Motor neuron (in vitro differentiated cells): ENCODE results near the gene FAM151B. TPM values are rescaled to one million over a fixed set of nuclear protein-coding genes. Genes with fewer than 3 reads are reported as not detected.
"Not testable (repeated sequence)": the region's sequence is repeated elsewhere in the genome, so short reads cannot be mapped to it uniquely, and the experiment has no call there.

Source experiments
- ATAC-seq, 8 experiments: fragments of 200-7000 bp; cut with Tn5 transposase; replicated peaks in 6 of 8; 2 replicates each; pipeline ENCODE4 v1.8.0; 2021; ENCODE audit warnings: mild to moderate bottlenecking in 8 of 8, moderate library complexity in 8 of 8
- H3K27ac ChIP-seq, 2 donors: fragments of 250-450 bp; sonication (Bioruptor Pico); 2 replicates each; pipeline ENCODE4 v1.9.0; 2021; ENCODE audit warnings: antibody characterized with exemption in 2 of 2, mild to moderate bottlenecking in 2 of 2, moderate library complexity in 1 of 2
- H3K4me1 ChIP-seq, 2 donors: fragments of 250-450 bp; sonication (Bioruptor Pico); replicated peaks in 1 of 2; 2 replicates each; pipeline ENCODE4 v1.6.1; 2021; ENCODE audit warnings: antibody characterized with exemption in 2 of 2, mild to moderate bottlenecking in 2 of 2, moderate library complexity in 1 of 2
- H3K4me3 ChIP-seq, 5 donors: fragments of 250-450 bp; sonication (Bioruptor Pico); 2 replicates each; pipeline ENCODE4 v1.9.0; 2021; ENCODE audit warnings: antibody characterized with exemption in 5 of 5, mild to moderate bottlenecking in 5 of 5, moderate library complexity in 4 of 5
- WGBS, 10 experiments: fragments of 450-650 bp; shearing (Covaris generic); methylation state at CpG; one replicate each; pipeline ENCODE4 v1.0.0; 2022; 5-methylcytosine and 5-hydroxymethylcytosine counted together
- in situ Hi-C, 9 experiments: fragments of 400-800 bp; cut with MboI; loops; one replicate each; pipeline ENCODE4 v1.15.0; 2021; ENCODE audit warnings: low sequenced_read_pairs in 9 of 9, low pct_unique_long_range_greater_than_20kb in 2 of 9; ENCODE audit not compliant: unreplicated experiment in 9 of 9
- total RNA-seq, 8 experiments: library from RNA; unstranded; fragments of 300-600 nt; gene quantifications; 2 replicates each; pipeline versions ENCODE4 v1.2.3 to v1.2.4, GENCODE V29; 2022

The FAM151B gene
- total RNA-seq, 8 experiments from 2014 or later = 1.7 to 5.1 (median 2.2) TPM

DNA sequence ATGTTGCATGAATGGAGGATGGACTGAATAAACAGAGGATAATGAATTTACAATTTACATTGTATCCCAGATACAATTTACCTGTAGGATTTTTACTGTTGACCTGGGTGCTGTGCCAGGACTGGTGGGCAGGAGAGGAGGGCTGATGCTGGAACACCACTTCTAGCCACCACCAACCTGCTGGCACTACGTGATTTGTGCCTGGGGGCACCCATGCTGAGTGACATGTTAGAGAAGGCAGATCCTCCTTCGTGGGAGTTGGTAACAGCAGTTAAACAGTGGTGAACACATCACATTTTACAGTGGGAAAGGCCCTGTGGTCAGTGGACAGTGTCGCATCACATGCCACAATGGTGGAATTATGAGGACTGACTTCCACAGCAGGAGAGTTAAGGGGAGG is 85.2 kb downstream of the FAM151B start:
- in situ Hi-C loops = no loop called here
- H3K4me3 ChIP-seq = no peak overlapping the region
- H3K4me1 ChIP-seq = no peaks in the 10 kb centered on the region
- no peak overlapping the region for H3K27ac ChIP-seq
- WGBS, 10 experiments = 0 to 100% (median 80%) methylated on average over 1 to 2 of the region's 3 CpGs; no CpG with 5 or more reads in 5 of the 10 experiments
- no peak for ATAC-seq

DNA sequence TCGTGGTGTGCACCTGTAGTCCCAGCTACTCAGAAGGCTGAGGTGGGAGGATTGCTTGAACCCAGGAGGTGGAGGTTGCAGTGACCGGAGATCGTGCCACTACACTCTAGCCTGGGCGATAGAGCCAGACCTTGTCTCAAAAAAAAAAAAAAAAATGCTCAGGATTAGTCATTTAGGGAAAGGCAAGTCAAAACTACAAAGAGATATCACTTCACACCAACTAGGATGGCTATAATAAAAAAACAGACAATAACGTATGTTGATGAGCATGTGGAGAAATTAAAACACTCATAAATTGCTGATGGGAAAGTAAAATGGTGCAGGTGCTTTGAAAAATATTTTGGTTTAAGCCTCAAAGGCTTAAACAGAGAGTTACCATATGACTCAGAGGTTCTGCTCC is 88.5 kb downstream of the FAM151B start:
- no peak overlapping the region for H3K4me3 ChIP-seq
- H3K4me1 ChIP-seq = no peaks in the 10 kb centered on the region
- ATAC-seq = no peak
- WGBS, 10 experiments = 20 to 90% (median 83%) methylated on average over 1 to 5 of the region's 5 CpGs; no CpG with 5 or more reads in 1 of the 10 experiments
- no peak overlapping the region for H3K27ac ChIP-seq
- in situ Hi-C loops = no loop called here

DNA sequence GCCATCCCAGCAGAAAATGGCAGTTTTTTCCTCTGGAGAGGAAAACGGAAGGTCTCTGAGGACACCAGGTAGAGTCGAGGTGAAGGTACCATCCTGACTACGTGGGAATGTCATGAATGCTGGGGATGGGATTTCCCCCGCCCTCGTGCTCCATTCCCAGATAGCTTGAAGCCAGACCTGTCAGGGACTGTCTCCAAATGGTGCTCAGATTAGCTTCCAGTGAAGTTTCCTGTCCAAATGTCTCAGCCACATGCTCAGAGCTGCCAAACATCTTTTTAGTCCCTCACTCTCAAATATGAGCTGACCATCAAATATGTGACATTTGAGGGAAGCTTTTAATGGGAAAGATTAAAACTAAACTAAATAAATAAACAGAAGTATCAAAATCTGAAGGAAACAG is 89.8 kb downstream of the FAM151B start:
- WGBS, 10 experiments = 0 to 53% (median 43%) methylated on average over 1 to 5 of the region's 5 CpGs; no CpG with 5 or more reads in 2 of the 10 experiments
- Histone ChIP-seq H3K4me3 (no peak overlapping the region), H3K4me1 (no peaks in the 10 kb centered on the region), H3K27ac (no peak overlapping the region)
- in situ Hi-C loops = no loop called here
- no peak for ATAC-seq

DNA sequence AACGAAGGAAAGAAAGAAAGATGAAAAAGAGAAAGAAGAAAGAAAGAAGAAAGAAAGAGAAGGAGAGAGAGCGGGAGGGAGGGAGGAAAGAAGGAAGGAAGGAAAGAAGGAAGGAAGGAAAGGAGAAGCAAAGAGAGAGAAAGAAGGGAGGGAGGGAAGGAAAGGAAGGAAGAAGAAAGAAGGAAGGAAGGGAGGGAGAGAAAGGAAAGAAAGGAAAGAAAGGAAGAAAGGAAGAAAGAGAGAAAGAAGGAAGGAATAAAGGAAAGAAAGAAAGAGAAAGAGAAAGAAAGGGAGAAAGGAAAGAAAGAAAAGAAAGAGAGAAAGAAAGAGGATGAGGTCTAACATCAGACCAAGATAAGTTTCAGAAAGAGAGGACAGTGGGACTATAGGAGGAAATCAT is 91.2 kb downstream of the FAM151B start:
- in situ Hi-C loops = no loop called here
- no peak for ATAC-seq
- WGBS, 10 experiments = 28 to 100% (median 82%) methylated on average over 1 to 2 of the region's 2 CpGs; no CpG with 5 or more reads in 1 of the 10 experiments
- H3K4me1 ChIP-seq = no peaks in the 10 kb centered on the region
- H3K4me3 ChIP-seq = no peak overlapping the region
- no peak overlapping the region for H3K27ac ChIP-seq

DNA sequence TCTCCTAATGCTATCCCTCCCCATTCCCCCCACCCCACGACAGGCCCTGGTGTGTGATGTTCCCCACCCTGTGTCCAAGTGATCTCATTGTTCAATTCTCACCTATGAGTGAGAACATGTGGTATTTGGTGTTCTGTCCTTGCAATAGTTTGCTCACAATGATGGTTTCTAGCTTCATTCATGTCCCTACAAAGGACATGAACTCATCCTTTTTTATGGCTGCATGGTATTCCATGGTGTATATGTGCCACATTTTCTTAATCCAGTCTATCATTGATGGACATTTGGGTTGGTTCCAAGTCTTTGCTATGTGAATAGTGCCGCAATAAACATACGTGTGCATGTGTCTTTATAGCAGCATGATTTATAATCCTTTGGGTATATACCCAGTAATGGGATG is 92.4 kb downstream of the FAM151B start:
- in situ Hi-C loops, H3K4me3 ChIP-seq, H3K4me1 ChIP-seq, H3K27ac ChIP-seq, ATAC-seq: not testable (repeated sequence)
- no CpG with 5 or more reads among the region's 3 CpGs for WGBS, 10 experiments

DNA sequence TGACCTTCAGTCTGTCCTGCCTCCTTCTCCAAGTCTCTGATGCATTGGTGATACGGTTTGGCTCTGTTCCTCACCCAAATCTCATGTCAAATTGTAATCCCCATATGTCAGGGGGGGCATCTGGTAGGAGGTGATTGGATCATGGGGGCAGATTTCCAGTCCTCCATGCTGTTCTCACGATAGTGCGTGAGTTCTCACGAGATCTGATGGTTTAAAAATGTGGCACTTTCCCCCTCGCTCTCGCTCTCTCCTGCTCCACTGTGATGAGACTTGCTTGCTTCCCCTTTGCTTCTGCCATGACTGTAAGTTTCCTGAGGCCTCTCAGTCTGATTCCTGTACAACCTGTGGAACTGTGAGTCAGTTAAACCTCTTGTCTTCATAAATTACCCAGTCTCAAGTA is 96.9 kb downstream of the FAM151B start:
- in situ Hi-C loops = no loop called here
- ATAC-seq = no peak

DNA sequence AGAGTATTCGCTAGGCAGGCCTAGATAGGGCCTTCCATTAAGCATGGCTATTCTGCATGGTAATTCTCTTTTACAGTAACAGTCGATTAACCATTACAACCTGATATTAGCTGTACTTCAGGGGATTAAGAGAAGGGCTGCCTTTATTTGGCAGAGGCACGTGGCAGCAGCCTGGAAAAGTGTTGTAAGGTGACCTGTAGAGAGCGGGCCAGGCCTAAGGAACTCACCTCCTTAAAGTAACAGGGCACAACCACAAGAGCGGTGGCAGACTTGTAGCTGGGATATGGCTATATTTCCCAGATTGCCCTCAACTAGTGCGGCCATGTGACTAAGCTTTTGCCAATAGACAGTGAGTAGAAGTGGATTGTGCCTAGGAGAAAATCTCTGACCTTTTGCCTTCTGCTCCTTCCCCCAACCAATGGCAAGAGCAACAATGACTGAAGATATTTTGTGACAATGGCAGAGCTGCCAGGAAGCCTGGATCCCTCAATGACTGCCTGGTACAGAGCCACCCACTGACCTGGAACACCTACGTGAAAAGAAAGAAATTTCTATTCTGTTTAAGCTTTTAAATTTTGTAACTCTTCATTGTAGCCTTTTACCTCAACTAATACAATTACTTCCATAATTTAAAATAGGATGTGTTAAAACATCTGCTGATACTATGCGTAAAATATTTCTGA is 101.1 kb downstream of the FAM151B start:
- ATAC-seq = no peak
- WGBS, 10 experiments = 52 to 100% (median 83%) methylated on average over 1 to 8 of the region's 8 CpGs
- H3K4me3 ChIP-seq = no peak overlapping the region
- no peaks in the 10 kb centered on the region for H3K4me1 ChIP-seq
- in situ Hi-C loops = no loop called here
- H3K27ac ChIP-seq = no peak overlapping the region

More for the DNA sequence above, 96.9 kb downstream of the FAM151B start:
- H3K4me3 ChIP-seq = no peak overlapping the region
- H3K4me1 ChIP-seq = no peaks in the 10 kb centered on the region
- WGBS, 10 experiments = 20 to 100% (median 87%) methylated on average over 1 to 6 of the region's 6 CpGs; no CpG with 5 or more reads in 3 of the 10 experiments
- no peak overlapping the region for H3K27ac ChIP-seq

DNA sequence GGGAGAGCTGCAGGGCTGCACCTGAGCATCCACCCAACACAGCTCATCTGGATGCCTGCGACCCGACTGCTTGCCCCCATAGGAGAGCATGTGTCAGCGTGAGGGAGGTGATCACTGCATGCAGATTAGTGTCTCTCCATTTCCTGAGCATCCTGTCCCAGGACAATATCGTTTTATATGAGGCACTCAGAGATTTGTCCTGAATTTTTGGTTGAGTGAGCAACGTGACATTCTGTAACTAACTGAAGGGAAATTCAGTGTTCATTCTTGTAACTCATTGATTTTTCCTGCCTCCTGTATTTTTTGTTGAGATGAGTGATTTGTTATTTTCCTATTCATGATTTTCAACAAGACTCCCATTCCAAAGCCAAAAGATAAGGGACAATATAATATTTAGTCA is 102.9 kb downstream of the FAM151B start:
- Histone ChIP-seq H3K27ac (no peak overlapping the region), H3K4me3 (no peak overlapping the region), H3K4me1 (no peaks in the 10 kb centered on the region)
- no peak for ATAC-seq
- in situ Hi-C loops = no loop called here
- WGBS, 10 experiments = 0 to 100% (median 79%) methylated on average over 1 to 3 of the region's 5 CpGs; no CpG with 5 or more reads in 4 of the 10 experiments

DNA sequence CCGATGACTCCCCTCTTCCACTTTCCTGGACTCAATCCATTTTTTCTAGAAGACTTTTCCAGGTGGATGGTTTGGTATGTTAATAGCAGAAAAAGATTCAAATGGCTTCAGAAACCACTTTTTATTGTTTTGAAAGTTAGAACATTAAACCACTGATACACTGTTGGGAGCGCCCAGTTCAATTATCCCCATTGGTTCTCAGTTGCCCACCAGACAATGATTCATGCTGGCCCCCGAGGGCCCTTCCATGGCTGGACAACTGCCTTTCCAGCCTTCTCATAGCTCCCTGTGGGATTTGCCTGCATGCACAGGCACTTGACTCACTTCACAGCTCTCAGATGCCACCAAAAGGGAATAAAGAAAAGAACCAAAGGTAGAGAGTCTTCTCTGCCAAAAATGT is 103.5 kb downstream of the FAM151B start:
- no peak overlapping the region for H3K4me3 ChIP-seq
- 47 to 100% (median 89%) methylated on average over 1 to 3 of the region's 3 CpGs; no CpG with 5 or more reads in 1 of the 10 experiments for WGBS, 10 experiments
- H3K4me1 ChIP-seq = no peaks in the 10 kb centered on the region
- no peak for ATAC-seq
- in situ Hi-C loops = no loop called here
- no peak overlapping the region for H3K27ac ChIP-seq

DNA sequence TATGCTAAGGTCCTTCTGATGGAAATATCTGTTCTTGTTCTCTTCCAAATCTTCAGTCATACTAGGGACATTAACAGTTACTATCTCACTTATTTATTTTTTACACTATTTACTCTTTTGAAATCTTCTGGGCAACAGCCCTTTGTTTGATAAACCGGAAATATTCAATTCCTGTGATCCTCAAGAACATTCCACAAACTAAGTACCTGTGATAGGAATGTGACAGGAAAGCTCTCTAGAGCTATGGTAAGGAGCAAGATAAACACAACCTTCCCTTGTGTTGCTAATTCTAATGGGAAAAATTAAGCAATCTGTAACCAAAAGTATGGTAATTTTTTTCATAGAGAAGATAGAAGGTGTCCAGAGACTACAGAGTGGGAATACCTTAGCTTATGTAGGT is 104.2 kb downstream of the FAM151B start:
- ATAC-seq = no peak
- H3K4me1 ChIP-seq = no peaks in the 10 kb centered on the region
- H3K27ac ChIP-seq = no peak overlapping the region
- no peak overlapping the region for H3K4me3 ChIP-seq
- in situ Hi-C loops = no loop called here
- WGBS, 10 experiments = 0 to 100% (median 80%) methylated on average over 1 of the region's 1 CpG; no CpG with 5 or more reads in 3 of the 10 experiments

Other genes starting within 250 kb of the FAM151B start
- 10 to 100 TPM in 3 of 8 experiments, 1 to 10 TPM in 5; 6.5 to 16.5 (median 8.1) TPM for gene SERINC5, start 232.1 kb upstream of the FAM151B start, total RNA-seq
- under 1 TPM in 3 of 8 experiments, not detected in 5; 0.21 to 0.51 (median 0.28) TPM for gene SPZ1, start 168.1 kb upstream of the FAM151B start, total RNA-seq
- 10 to 100 TPM; 20.6 to 42.2 (median 36.5) TPM for gene ZFYVE16, start 80.0 kb upstream of the FAM151B start, total RNA-seq
- under 1 TPM in 6 of 8 experiments, not detected in 2; 0.04 to 0.29 (median 0.25) TPM for gene ANKRD34B, start 82.2 kb downstream of the FAM151B start, total RNA-seq
- gene MSH3, start 166.6 kb downstream of the FAM151B start, total RNA-seq = 10 to 100 TPM in 7 of 8 experiments, 1 to 10 TPM in 1; 9.7 to 25.1 (median 15.7) TPM
- gene DHFR, start 166.9 kb downstream of the FAM151B start, total RNA-seq = 10 to 100 TPM in 5 of 8 experiments, 1 to 10 TPM in 3; 7.2 to 87.3 (median 16.4) TPM